ENCODE results near the gene IFNA14. TPM values are rescaled to one million over a fixed set of nuclear protein-coding genes. Genes with fewer than 3 reads are reported as not detected.

IFNA14 gene
- total RNA-seq, 1 experiment from 2014 or later, result not detected

GRCh38 chr9:21268347-21268657 is 28.5 kb upstream of the IFNA14 start:
- Histone ChIP-seq H3K4ac (ENCODE audit: low read depth, low read length) (no peak overlapping the region), H2AK5ac (ENCODE audit: insufficient read length, low read length) (no peak overlapping the region), H3K23ac (ENCODE audit: insufficient read length, low read depth, low read length) (no peak overlapping the region), H3K9ac (ENCODE audit: extremely low read depth, insufficient read length, low read length) (no peak overlapping the region), H4K8ac (replicated peaks; ENCODE audit: insufficient read length, low read depth, low read length) (no peak overlapping the region), H3K4me2 (ENCODE audit: insufficient read depth, insufficient read length, low read length) (no peak overlapping the region), H3K79me1 (ENCODE audit: insufficient read depth, low read depth, low read length, poor library complexity, severe bottlenecking) (no peaks in the 10 kb centered on the region), H2BK15ac (ENCODE audit: low read depth, low read length) (no peak overlapping the region), H2BK120ac (ENCODE audit: low read depth, low read length, poor library complexity, severe bottlenecking) (no peak overlapping the region), H3K23me2 (ENCODE audit: insufficient read length, low read depth, low read length, poor library complexity, severe bottlenecking) (no peaks in the 10 kb centered on the region), H2AFZ (ENCODE audit: low read length) (no peak overlapping the region), H2BK12ac (ENCODE audit: insufficient read length, low read depth, low read length) (no peak overlapping the region), H4K5ac (ENCODE audit: insufficient read length, low read depth, low read length) (no peak overlapping the region), H3K4me1 (ENCODE audit: insufficient read depth, low read length) (no peaks in the 10 kb centered on the region), H3K27ac (ENCODE audit: insufficient read length, low read depth, low read length) (no peak overlapping the region), H3K18ac (ENCODE audit: insufficient read length, low read depth, low read length) (no peak overlapping the region), H3K9me3 (ENCODE audit: control insufficient read depth, low read depth, low read length) (no peaks in the 10 kb centered on the region), H2BK5ac (ENCODE audit: insufficient read length, low read length) (no peak overlapping the region), H4K20me1 (ENCODE audit: control insufficient read depth, insufficient read depth, insufficient read length) (no peaks in the 10 kb centered on the region), H3T11ph (ENCODE audit: low read length) (no peak overlapping the region), H3K79me2 (ENCODE audit: insufficient read depth, low read length) (no peaks in the 10 kb centered on the region), H3K14ac (ENCODE audit: insufficient read depth, low read length) (no peak overlapping the region), H2BK20ac (ENCODE audit: low read depth, low read length, poor library complexity, severe bottlenecking) (no peak overlapping the region), H3K56ac (ENCODE audit: insufficient read length, low read depth, low read length) (no peak overlapping the region), H4K91ac (ENCODE audit: insufficient read length, low read depth, low read length) (no peak overlapping the region), H3K27me3 (ENCODE audit: insufficient read depth, low read length) (peaks cover 39% of the 10 kb centered on the region)
- no CpG with 5 or more reads among the region's 2 CpGs for WGBS (ENCODE audit: extremely low coverage, insufficient read length, low lambda C conversion rate)
- Mint-ChIP-seq H3K4me1 (peaks cover 0 to 6% of the 10 kb centered on the region in 2 experiments; a peak in 2 of 4 replicates), H3K27ac (no peak overlapping the region), H3K27me3 (ENCODE audit: low read depth) (peaks cover 96% of the 10 kb centered on the region), H3K36me3 (ENCODE audit: insufficient read depth in 1 of 3, low read depth in 3 of 3) (no peaks in the 10 kb centered on the region; a peak in 1 of 7 replicates), H3K9me3 (peaks cover 0 to 9% of the 10 kb centered on the region in 2 experiments), H3K4me3 (no peak overlapping the region)
- DNase-seq, result no peak
- TF ChIP-seq CTCF (conservative IDR thresholded peaks at IDR 0.05), result no peak
